HepG2 (cell line): ENCODE measurements around the gene HRC. TPM values are rescaled to one million over a fixed set of nuclear protein-coding genes. Genes with fewer than 3 reads are reported as not detected.
A peak's percentile ranks its signal among the peaks of the same experiment; 100 is the strongest.

Experiments
- BCL3 ChIP-seq: sonication (generic); formaldehyde crosslinking; IDR thresholded peaks from 2 replicates; pipeline ENCODE4 v1.5.1; 2020; ENCODE audit warnings: mild to moderate bottlenecking, missing genetic modification reagents, moderate library complexity
- CBX5 ChIP-seq: sonication (generic); formaldehyde crosslinking; IDR thresholded peaks from 2 replicates; pipeline ENCODE4 v1.4.0; 2020; ENCODE audit warnings: missing genetic modification reagents, borderline replicate concordance
- E2F2 ChIP-seq: sonication (generic); formaldehyde crosslinking; IDR thresholded peaks from 2 replicates; pipeline ENCODE4 v1.4.0; 2020; ENCODE audit warnings: missing genetic modification reagents, borderline replicate concordance
- GPBP1L1 ChIP-seq: sonication (generic); formaldehyde crosslinking; IDR thresholded peaks from 2 replicates; pipeline ENCODE4 v1.5.0; 2020; ENCODE audit warnings: mild to moderate bottlenecking, missing genetic modification reagents
- HNRNPK ChIP-seq: fragments of 200-400 bp; formaldehyde crosslinking; IDR thresholded peaks from 2 replicates; pipeline ENCODE4 v1.6.1; 2018; ENCODE audit warnings: low read length, low read depth, moderate library complexity, mild to moderate bottlenecking; ENCODE audit not compliant: poor library complexity, severe bottlenecking
- IRF2 ChIP-seq: IDR thresholded peaks from 2 replicates; pipeline ENCODE4 v1.6.1; 2018; ENCODE audit warnings: missing genetic modification reagents, missing compliant biosample characterization
- JARID2 ChIP-seq: sonication (generic); formaldehyde crosslinking; IDR thresholded peaks from 2 replicates; pipeline ENCODE4 v1.8.1; 2023; ENCODE audit warnings: missing genetic modification reagents, inconsistent platforms; ENCODE audit not compliant: insufficient replicate concordance
- KLF6 ChIP-seq: IDR thresholded peaks from 2 replicates; pipeline ENCODE4 v1.8.0; 2016; ENCODE audit warnings: missing biosample characterization, missing genetic modification reagents
- MAX ChIP-seq: IDR thresholded peaks from 2 replicates; pipeline ENCODE4 v1.6.1; 2012; ENCODE audit warnings: inconsistent platforms
- PATZ1 ChIP-seq: sonication (generic); formaldehyde crosslinking; IDR thresholded peaks from 2 replicates; pipeline ENCODE4 v1.4.0; 2020; ENCODE audit warnings: missing genetic modification reagents
- SIN3A ChIP-seq: IDR thresholded peaks from 2 replicates; pipeline ENCODE4 v1.6.1; 2011; ENCODE audit warnings: low read depth, mild to moderate bottlenecking, control low read depth, low read length, borderline replicate concordance
- SIX4 ChIP-seq: sonication (generic); formaldehyde crosslinking; IDR thresholded peaks from 2 replicates; pipeline ENCODE4 v1.4.0; 2020; ENCODE audit warnings: missing genetic modification reagents
- ZNF281 ChIP-seq: sonication (generic); formaldehyde crosslinking; IDR thresholded peaks from 2 replicates; pipeline ENCODE4 v1.4.0; 2020; ENCODE audit warnings: missing genetic modification reagents, borderline replicate concordance
- ZNF468 ChIP-seq: sonication (generic); formaldehyde crosslinking; IDR thresholded peaks from 2 replicates; pipeline ENCODE4 v1.8.0; 2022; ENCODE audit warnings: mild to moderate bottlenecking, moderate library complexity, missing genetic modification reagents
- ZNF484 ChIP-seq: sonication (generic); formaldehyde crosslinking; IDR thresholded peaks from 2 replicates; pipeline ENCODE4 v1.5.1; 2020; ENCODE audit warnings: mild to moderate bottlenecking, low read depth, missing genetic modification reagents, borderline replicate concordance
- polyA plus RNA-seq, 8 experiments: library from polyadenylated mRNA; depleted of rRNA in 3 of 8; stranded (reverse) in 7 of 8; unstranded in 1 of 8; fragments of >200 nt; fragmentation: Illumina TruSeq in 4 of 8; extraction: Trizol in 4 of 8; gene quantifications; 2 replicates each; pipeline versions ENCODE4 v1.2.1 to v1.2.3, GENCODE V29; 2011 to 2016; ENCODE audit warnings: low read depth in 4 of 8, missing spikeins in 1 of 8, mixed read lengths in 1 of 8; ENCODE audit not compliant: insufficient read depth in 1 of 8
- total RNA-seq, 5 experiments: library from RNA; depleted of rRNA; stranded (reverse); fragments of >200 nt; fragmentation: Illumina TruSeq; extraction: Trizol; gene quantifications; 2 replicates each; pipeline ENCODE4 v1.2.3, GENCODE V29; 2016; ENCODE audit warnings: low read depth in 1 of 5

The HRC gene
- total and polyA plus RNA-seq, 2 of the 13 experiments (the other 11 are each of a cell fraction or from before 2014, with no cell fraction given), result 3.6 to 15.4 TPM

GRCh38 chr19:49119411-49120324 lies 35.5 kb downstream of the HRC start, which contains the start of gene PPFIA3 (continued):
- TF ChIP-seq SIX4 (CRISPR knock-in tag) (peak; percentile 27; the same call in 1 of the 2 replicates), GPBP1L1 (CRISPR knock-in tag) (no peak), JARID2 (CRISPR knock-in tag) (peak; percentile 27), ZNF484 (CRISPR knock-in tag) (no peak), BCL3 (CRISPR knock-in tag) (peak; percentile 70; the same call in 1 of the 2 replicates), ZNF468 (CRISPR knock-in tag) (0 out of 2 replicates have a peak, but pooled peaks have one; percentile 66), MAX (peak; percentile 65), E2F2 (CRISPR knock-in tag) (peak; percentile 38; the same call in 1 of the 2 replicates), HNRNPK (peak; percentile 6), IRF2 (CRISPR knock-in tag) (peak; percentile 54; the same call in 1 of the 2 replicates), PATZ1 (peak; percentile 84), ZNF281 (CRISPR knock-in tag) (peak; percentile 69; the same call in 1 of the 2 replicates), SIN3A (peak; percentile 80; the same call in 1 of the 2 replicates), CBX5 (CRISPR knock-in tag) (peak; percentile 41; the same call in 1 of the 2 replicates), KLF6 (peak; percentile 83; the same call in 1 of the 2 replicates)
